Suprapubic skin (tissue), 4 donors: ENCODE measurements around the gene TRMO. TPM values are rescaled to one million over a fixed set of nuclear protein-coding genes. Genes with fewer than 3 reads are reported as not detected.
A peak's percentile ranks its signal among the peaks of the same experiment; 100 is the strongest.

ENCODE experiments used
- DNase-seq, 2 donors: peaks; one replicate each; pipeline ENCODE4 v3.0.0-alpha.2; 2019; ENCODE audit warnings: low spot score in 2 of 2
- H3K27ac ChIP-seq: fragments of 200-600 bp; sonication (generic); one replicate; pipeline ENCODE4 v1.5.1; 2019
- H3K27me3 ChIP-seq: fragments of 200-600 bp; sonication (generic); one replicate; pipeline ENCODE4 v1.5.1; 2019
- H3K36me3 ChIP-seq: fragments of 200-600 bp; sonication (generic); one replicate; pipeline ENCODE4 v1.5.1; 2019
- H3K4me1 ChIP-seq: fragments of 200-600 bp; sonication (generic); one replicate; pipeline ENCODE4 v1.5.1; 2019
- H3K4me3 ChIP-seq: fragments of 200-600 bp; sonication (generic); one replicate; pipeline ENCODE4 v1.5.1; 2019; ENCODE audit warnings: mild to moderate bottlenecking
- H3K9me3 ChIP-seq: fragments of 200-600 bp; sonication (generic); one replicate; pipeline ENCODE4 v1.5.1; 2019
- CTCF ChIP-seq, 2 donors: fragments of 200-600 bp in 1 of 2; fragments of 450-650 bp in 1 of 2; sonication (generic) in 1 of 2; IDR thresholded peaks; one replicate each; pipeline ENCODE4 v1.5.1; 2016 to 2019; ENCODE audit warnings: antibody characterized with exemption in 2 of 2, mild to moderate bottlenecking in 1 of 2, moderate library complexity in 1 of 2
- EP300 ChIP-seq: sonication (generic); formaldehyde crosslinking; IDR thresholded peaks from one replicate; pipeline ENCODE4 v1.6.1; 2017; ENCODE audit warnings: antibody characterized with exemption
- POLR2A ChIP-seq, 2 donors: fragments of 450-650 bp; IDR thresholded peaks; one replicate each; pipeline ENCODE4 v1.6.1; 2017; ENCODE audit warnings: antibody characterized with exemption in 2 of 2, mild to moderate bottlenecking in 2 of 2, moderate library complexity in 2 of 2
- POLR2AphosphoS5 ChIP-seq, 3 donors: sonication (generic); formaldehyde crosslinking; IDR thresholded peaks; one replicate each; pipeline ENCODE4 v1.6.1; 2017; ENCODE audit warnings: antibody characterized with exemption in 3 of 3
- WGBS: methylation state at CpG from one replicate; pipeline ENCODE4 v1.1.5; 2018; 5-methylcytosine and 5-hydroxymethylcytosine counted together
- total RNA-seq, 4 donors: library from RNA; depleted of rRNA; stranded (reverse); fragments of >200 nt; gene quantifications; one replicate each; pipeline ENCODE4 v1.1.0, GENCODE V29; 2016

The TRMO gene
- total RNA-seq, 4 donors from 2014 or later, result 19.3 to 47.2 (median 31.7) TPM

GRCh38 chr9:97925497-97926334, 3.4 kb upstream of the TRMO start:
- H3K4me3 ChIP-seq, result no peak overlapping the region
- peaks cover 25% of the 10 kb centered on the region for H3K4me1 ChIP-seq
- H3K9me3 ChIP-seq, result no peaks in the 10 kb centered on the region
- H3K36me3 ChIP-seq, result no peaks in the 10 kb centered on the region
- 83% methylated on average over 5 of the region's 5 CpGs for WGBS
- H3K27ac ChIP-seq, result no peak overlapping the region
- no peak for TF ChIP-seq POLR2A (IDR thresholded peaks at IDR 0.05)
- TF ChIP-seq POLR2AphosphoS5 (IDR thresholded peaks at IDR 0.05), result no peak
- no peak for TF ChIP-seq EP300
- TF ChIP-seq CTCF (IDR thresholded peaks at IDR 0.05), result no peak
- no peak for DNase-seq
- H3K27me3 ChIP-seq, result peaks cover 10% of the 10 kb centered on the region

GRCh38 chr9:97924386-97924785, 2.1 kb upstream of the TRMO start:
- Histone ChIP-seq H3K4me3 (no peak overlapping the region), H3K4me1 (peaks cover 36% of the 10 kb centered on the region), H3K27ac (no peak overlapping the region), H3K36me3 (no peaks in the 10 kb centered on the region), H3K27me3 (peaks cover 10% of the 10 kb centered on the region), H3K9me3 (no peaks in the 10 kb centered on the region)
- 59% methylated on average over 4 of the region's 4 CpGs for WGBS
- TF ChIP-seq POLR2A (IDR thresholded peaks at IDR 0.05), result no peak
- TF ChIP-seq POLR2AphosphoS5 (IDR thresholded peaks at IDR 0.05), result no peak
- TF ChIP-seq CTCF (IDR thresholded peaks at IDR 0.05), result no peak
- TF ChIP-seq EP300, result no peak
- DNase-seq, result no peak

GRCh38 chr9:97923529-97924108, 1.3 kb upstream of the TRMO start:
- peak overlapping the region; percentile 95 for H3K27ac ChIP-seq
- peak overlapping the region; percentile 52 for H3K4me3 ChIP-seq
- under 1% methylated on average over 8 of the region's 8 CpGs for WGBS
- TF ChIP-seq CTCF (IDR thresholded peaks at IDR 0.05) (peak; percentile 55 to 69), EP300 (no peak)
- peaks cover 44% of the 10 kb centered on the region for H3K4me1 ChIP-seq
- H3K36me3 ChIP-seq, result no peaks in the 10 kb centered on the region
- peak; percentile 85 to 86 for DNase-seq
- H3K27me3 ChIP-seq, result peaks cover 10% of the 10 kb centered on the region
- H3K9me3 ChIP-seq, result no peaks in the 10 kb centered on the region

GRCh38 chr9:97919217-97919813, 3.0 kb downstream of the TRMO start:
- H3K27ac ChIP-seq, result no peak overlapping the region
- H3K36me3 ChIP-seq, result peaks cover 14% of the 10 kb centered on the region
- H3K4me1 ChIP-seq, result peaks cover 50% of the 10 kb centered on the region
- H3K9me3 ChIP-seq, result no peaks in the 10 kb centered on the region
- H3K27me3 ChIP-seq, result no peaks in the 10 kb centered on the region
- H3K4me3 ChIP-seq, result no peak overlapping the region
- TF ChIP-seq POLR2AphosphoS5 (IDR thresholded peaks at IDR 0.05), result no peak
- no peak for TF ChIP-seq POLR2A (IDR thresholded peaks at IDR 0.05)
- TF ChIP-seq CTCF (IDR thresholded peaks at IDR 0.05), result no peak
- no peak for TF ChIP-seq EP300
- no peak for DNase-seq

- Histone ChIP-seq H3K27ac (no peak overlapping the region), H3K36me3 (peaks cover 18% of the 10 kb centered on the region), H3K4me3 (no peak overlapping the region), H3K27me3 (no peaks in the 10 kb centered on the region), H3K9me3 (no peaks in the 10 kb centered on the region), H3K4me1 (peaks cover 46% of the 10 kb centered on the region)
- TF ChIP-seq POLR2AphosphoS5 (IDR thresholded peaks at IDR 0.05) (no peak), POLR2A (IDR thresholded peaks at IDR 0.05) (no peak), CTCF (IDR thresholded peaks at IDR 0.05) (no peak), EP300 (no peak)
- 50% methylated on average over 4 of the region's 4 CpGs for WGBS
- DNase-seq, result no peak
Observed at GRCh38 chr9:97918611-97919010, 3.7 kb downstream of the TRMO start.
